WERI-Rb-1 (cell line): ENCODE results near the gene DNAH10.
A peak's percentile ranks its signal among the peaks of the same experiment; 100 is the strongest.

Source experiments
- DNase-seq: peaks from one replicate; pipeline ENCODE4 v3.0.0-alpha.2; 2020
- H3K27ac ChIP-seq: fragments of 250-450 bp; sonication (Bioruptor Pico); 2 replicates; pipeline ENCODE4 v1.5.1; 2020; ENCODE audit warnings: mild to moderate bottlenecking, moderate library complexity
- H3K27me3 ChIP-seq: fragments of 250-450 bp; sonication (Bioruptor Pico); 2 replicates; pipeline ENCODE4 v1.5.1; 2021; ENCODE audit warnings: mild to moderate bottlenecking, low read depth, moderate library complexity; ENCODE audit not compliant: insufficient read depth, severe bottlenecking
- H3K36me3 ChIP-seq: fragments of 250-450 bp; sonication (Bioruptor Pico); 2 replicates; pipeline ENCODE4 v1.5.1; 2020; ENCODE audit warnings: mild to moderate bottlenecking, moderate library complexity
- H3K4me3 ChIP-seq: 2 replicates; pipeline ENCODE4 v1.5.1; 2011; ENCODE audit warnings: low read depth, mild to moderate bottlenecking, control low read depth, low read length
- H3K9me3 ChIP-seq: fragments of 250-450 bp; sonication (Bioruptor Pico); 2 replicates; pipeline ENCODE4 v1.5.1; 2021; ENCODE audit warnings: mild to moderate bottlenecking, moderate library complexity; ENCODE audit not compliant: severe bottlenecking
- CTCF ChIP-seq: IDR thresholded peaks from 2 replicates; pipeline ENCODE4 v1.5.1; 2011; ENCODE audit warnings: low read depth, mild to moderate bottlenecking, control low read depth, inconsistent platforms, low read length

DNAH10 gene

GRCh38 chr12:123734268-123734667 is 27.8 kb upstream of the DNAH10 start:
- Histone ChIP-seq H3K36me3 (peaks cover 66% of the 10 kb centered on the region), H3K27ac (no peak overlapping the region), H3K9me3 (no peaks in the 10 kb centered on the region), H3K4me3 (no peak overlapping the region), H3K27me3 (no peaks in the 10 kb centered on the region)
- TF ChIP-seq CTCF, result no peak
- DNase-seq, result no peak

DNA sequence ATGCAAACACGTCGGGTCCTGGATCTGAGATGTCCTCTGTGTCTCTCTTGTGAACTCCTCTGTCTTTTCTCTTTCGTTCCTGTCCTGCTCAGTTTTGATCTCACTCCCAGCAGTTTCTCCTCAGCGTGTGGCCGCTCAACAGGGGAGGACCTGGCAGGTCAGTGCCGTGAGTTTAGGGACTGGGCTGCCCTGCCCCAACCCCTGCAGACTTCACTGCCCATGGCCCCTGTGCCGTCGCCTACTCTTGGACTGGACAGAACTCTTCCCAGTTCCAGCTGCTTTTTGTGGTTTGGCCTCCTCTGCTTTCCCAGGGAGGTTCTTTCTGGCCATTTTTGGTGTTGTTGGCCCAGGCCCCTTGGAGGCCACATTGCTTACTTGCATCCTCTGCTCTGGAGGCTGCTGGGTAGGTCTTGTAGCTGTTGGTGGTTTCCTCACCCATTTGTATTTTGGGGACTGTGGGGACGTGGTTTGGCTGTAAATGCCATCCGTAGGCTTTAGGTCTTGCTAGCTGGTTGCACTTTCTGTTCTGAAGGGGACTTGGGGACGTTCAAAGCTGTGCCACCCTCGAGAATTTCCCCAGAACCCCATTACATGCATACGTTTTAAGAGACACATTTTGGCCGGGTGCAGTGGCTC is 20.0 kb upstream of the DNAH10 start:
- no peaks in the 10 kb centered on the region for H3K9me3 ChIP-seq
- H3K27ac ChIP-seq, result no peak overlapping the region
- peaks cover 54% of the 10 kb centered on the region for H3K36me3 ChIP-seq
- no peaks in the 10 kb centered on the region for H3K27me3 ChIP-seq
- no peak overlapping the region for H3K4me3 ChIP-seq
- DNase-seq, result no peak
- TF ChIP-seq CTCF, result no peak

DNA sequence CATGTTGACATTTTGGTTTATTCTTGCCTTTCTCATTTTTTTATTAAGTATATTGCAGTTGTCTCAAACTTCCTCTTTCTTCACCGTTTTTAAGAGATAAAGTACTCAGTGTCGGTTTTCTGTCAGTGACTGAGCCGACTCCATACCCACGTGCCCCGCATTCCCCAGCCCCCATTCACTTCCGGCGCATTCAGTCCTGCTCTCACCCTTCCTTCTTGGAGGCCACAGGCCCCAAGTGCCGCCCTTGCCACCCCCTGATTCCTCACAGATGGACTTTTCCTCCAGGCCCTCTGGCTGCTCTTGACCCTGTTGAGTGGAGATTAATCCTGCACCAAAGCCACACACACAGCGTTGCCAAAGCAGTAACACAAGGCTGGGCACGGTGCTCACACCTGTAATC is 19.1 kb upstream of the DNAH10 start:
- Histone ChIP-seq H3K9me3 (no peaks in the 10 kb centered on the region), H3K27me3 (no peaks in the 10 kb centered on the region), H3K27ac (no peak overlapping the region), H3K36me3 (peaks cover 49% of the 10 kb centered on the region), H3K4me3 (no peak overlapping the region)
- DNase-seq, result no peak
- no peak for TF ChIP-seq CTCF

DNA sequence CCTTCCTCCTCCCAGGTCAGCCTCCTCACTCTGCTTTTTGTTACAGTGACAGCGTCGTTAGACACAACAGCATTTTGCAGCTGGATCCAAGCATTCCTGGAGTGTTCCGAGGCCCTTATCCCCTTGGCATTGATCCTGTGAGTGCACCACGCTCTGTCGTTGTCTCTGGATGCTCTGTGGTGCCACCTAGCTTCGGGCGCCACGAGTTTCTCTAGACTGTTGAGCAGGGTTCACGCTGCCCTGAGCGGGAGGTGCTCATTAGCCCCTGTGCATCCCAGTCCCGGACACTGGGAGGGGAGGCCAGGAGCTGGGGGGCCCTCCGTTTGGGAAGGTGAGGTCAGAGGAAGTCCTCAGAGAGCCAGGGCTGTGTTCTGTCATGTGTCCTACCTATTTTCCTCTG is 17.3 kb upstream of the DNAH10 start:
- peak; percentile 46 for TF ChIP-seq CTCF
- peak; percentile 17 for DNase-seq
- peaks cover 53% of the 10 kb centered on the region for H3K36me3 ChIP-seq
- no peak overlapping the region for H3K27ac ChIP-seq
- no peaks in the 10 kb centered on the region for H3K27me3 ChIP-seq
- H3K9me3 ChIP-seq, result no peaks in the 10 kb centered on the region
- no peak overlapping the region for H3K4me3 ChIP-seq

GRCh38 chr12:123747309-123747708 is 14.8 kb upstream of the DNAH10 start:
- Histone ChIP-seq H3K9me3 (no peaks in the 10 kb centered on the region), H3K36me3 (peaks cover 54% of the 10 kb centered on the region), H3K27me3 (no peaks in the 10 kb centered on the region), H3K27ac (no peak overlapping the region), H3K4me3 (no peak overlapping the region)
- TF ChIP-seq CTCF, result no peak
- no peak for DNase-seq

GRCh38 chr12:123748161-123748560 is 13.9 kb upstream of the DNAH10 start:
- H3K36me3 ChIP-seq, result peaks cover 52% of the 10 kb centered on the region
- H3K27me3 ChIP-seq, result no peaks in the 10 kb centered on the region
- DNase-seq, result no peak
- H3K27ac ChIP-seq, result no peak overlapping the region
- no peaks in the 10 kb centered on the region for H3K9me3 ChIP-seq
- no peak overlapping the region for H3K4me3 ChIP-seq
- no peak for TF ChIP-seq CTCF
